ENCODE results near the gene MSX1. TPM values are rescaled to one million over a fixed set of nuclear protein-coding genes. Genes with fewer than 3 reads are reported as not detected.

MSX1 gene
- total RNA-seq, 1 experiment from 2014 or later = not detected

GRCh38 chr4:4851081-4851480, 8.4 kb upstream of the MSX1 start:
- H2AK5ac ChIP-seq (ENCODE audit: insufficient read length, low read length) = no peak overlapping the region
- H4K91ac ChIP-seq (ENCODE audit: insufficient read length, low read depth, low read length) = no peak overlapping the region
- DNase-seq = no peak
- no peak overlapping the region for H3K4ac ChIP-seq (ENCODE audit: low read depth, low read length)
- no peak overlapping the region for H3K14ac ChIP-seq (ENCODE audit: insufficient read depth, low read length)
- H3K56ac ChIP-seq (ENCODE audit: insufficient read length, low read depth, low read length) = no peak overlapping the region
- H3K23me2 ChIP-seq (ENCODE audit: insufficient read length, low read depth, low read length, poor library complexity, severe bottlenecking) = peaks cover 3% of the 10 kb centered on the region
- H3K9me3 Mint-ChIP-seq = peaks cover 0 to 3% of the 10 kb centered on the region in 2 experiments; a peak in 2 of 5 replicates
- H3K27ac ChIP-seq (ENCODE audit: insufficient read length, low read depth, low read length) = no peak overlapping the region
- no peak overlapping the region for H3K4me3 Mint-ChIP-seq
- H3K4me1 Mint-ChIP-seq = peaks cover 9 to 26% of the 10 kb centered on the region in 2 experiments
- no peak overlapping the region for H3K9ac ChIP-seq (ENCODE audit: extremely low read depth, insufficient read length, low read length)
- no peak overlapping the region for H4K8ac ChIP-seq (replicated peaks; ENCODE audit: insufficient read length, low read depth, low read length)
- no peak overlapping the region for H2AFZ ChIP-seq (ENCODE audit: low read length)
- H3K27me3 Mint-ChIP-seq (ENCODE audit: low read depth) = peaks cover 100% of the 10 kb centered on the region
- H3T11ph ChIP-seq (ENCODE audit: low read length) = no peak overlapping the region
- no peak overlapping the region for H3K18ac ChIP-seq (ENCODE audit: insufficient read length, low read depth, low read length)
- no peak overlapping the region for H2BK120ac ChIP-seq (ENCODE audit: low read depth, low read length, poor library complexity, severe bottlenecking)
- H2BK20ac ChIP-seq (ENCODE audit: low read depth, low read length, poor library complexity, severe bottlenecking) = no peak overlapping the region
- H2BK12ac ChIP-seq (ENCODE audit: insufficient read length, low read depth, low read length) = no peak overlapping the region
- H3K9me3 ChIP-seq (ENCODE audit: control insufficient read depth, low read depth, low read length) = no peaks in the 10 kb centered on the region
- H4K20me1 ChIP-seq (ENCODE audit: control insufficient read depth, insufficient read depth, insufficient read length) = no peaks in the 10 kb centered on the region
- H3K79me1 ChIP-seq (ENCODE audit: insufficient read depth, low read depth, low read length, poor library complexity, severe bottlenecking) = no peaks in the 10 kb centered on the region
- WGBS (ENCODE audit: extremely low coverage, insufficient read length, low lambda C conversion rate) = no CpG with 5 or more reads among the region's 12 CpGs
- TF ChIP-seq, protein P1, sequence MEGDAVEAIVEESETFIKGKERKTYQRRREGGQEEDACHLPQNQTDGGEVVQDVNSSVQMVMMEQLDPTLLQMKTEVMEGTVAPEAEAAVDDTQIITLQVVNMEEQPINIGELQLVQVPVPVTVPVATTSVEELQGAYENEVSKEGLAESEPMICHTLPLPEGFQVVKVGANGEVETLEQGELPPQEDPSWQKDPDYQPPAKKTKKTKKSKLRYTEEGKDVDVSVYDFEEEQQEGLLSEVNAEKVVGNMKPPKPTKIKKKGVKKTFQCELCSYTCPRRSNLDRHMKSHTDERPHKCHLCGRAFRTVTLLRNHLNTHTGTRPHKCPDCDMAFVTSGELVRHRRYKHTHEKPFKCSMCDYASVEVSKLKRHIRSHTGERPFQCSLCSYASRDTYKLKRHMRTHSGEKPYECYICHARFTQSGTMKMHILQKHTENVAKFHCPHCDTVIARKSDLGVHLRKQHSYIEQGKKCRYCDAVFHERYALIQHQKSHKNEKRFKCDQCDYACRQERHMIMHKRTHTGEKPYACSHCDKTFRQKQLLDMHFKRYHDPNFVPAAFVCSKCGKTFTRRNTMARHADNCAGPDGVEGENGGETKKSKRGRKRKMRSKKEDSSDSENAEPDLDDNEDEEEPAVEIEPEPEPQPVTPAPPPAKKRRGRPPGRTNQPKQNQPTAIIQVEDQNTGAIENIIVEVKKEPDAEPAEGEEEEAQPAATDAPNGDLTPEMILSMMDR (conservative IDR thresholded peaks at IDR 0.05) = no peak
- no peaks in the 10 kb centered on the region; a peak in 1 of 7 replicates for H3K36me3 Mint-ChIP-seq (ENCODE audit: insufficient read depth in 1 of 3, low read depth in 3 of 3)
- H2BK15ac ChIP-seq (ENCODE audit: low read depth, low read length) = no peak overlapping the region
- H4K5ac ChIP-seq (ENCODE audit: insufficient read length, low read depth, low read length) = no peak overlapping the region
- H3K23ac ChIP-seq (ENCODE audit: insufficient read length, low read depth, low read length) = no peak overlapping the region
- H3K4me2 ChIP-seq (ENCODE audit: insufficient read depth, insufficient read length, low read length) = no peak overlapping the region
- peaks cover 62% of the 10 kb centered on the region for H3K27me3 ChIP-seq (ENCODE audit: insufficient read depth, low read length)
- H2BK5ac ChIP-seq (ENCODE audit: insufficient read length, low read length) = no peak overlapping the region
- no peaks in the 10 kb centered on the region for H3K4me1 ChIP-seq (ENCODE audit: insufficient read depth, low read length)
- H3K79me2 ChIP-seq (ENCODE audit: insufficient read depth, low read length) = no peaks in the 10 kb centered on the region
- H3K27ac Mint-ChIP-seq = no peak overlapping the region

Data from H9 (cell line).